ENCODE data around the gene KIF16B.

- TF ChIP-seq CTCF (IDR thresholded peaks at IDR 0.05) (no peak), ZFX (IDR thresholded peaks at IDR 0.05; ENCODE audit: borderline replicate concordance) (no peak)
These were observed 149.7 kb downstream of the KIF16B start for GRCh38 chr20:16423311-16424212.
